ENCODE measurements around the gene SLC25A44.

- TF ChIP-seq POLR2A (IDR thresholded peaks at IDR 0.05) (no peak), CTCF (IDR thresholded peaks at IDR 0.05 in 4 of 5, conservative IDR thresholded peaks at IDR 0.05 in 1 of 5) (no peak)
Observed at GRCh38 chr1:156144742-156145141, 49.2 kb upstream of the SLC25A44 start.

Measured in gastrocnemius medialis (tissue), 4 donors.